GM18858 (cell line): ENCODE measurements around the gene CTSZ.
"Not testable (repeated sequence)": the region's sequence is repeated elsewhere in the genome, so short reads cannot be mapped to it uniquely, and the experiment has no call there.

ENCODE experiments used
- ATAC-seq: cut with Tn5 transposase; IDR thresholded peaks from one replicate; pipeline ENCODE4 v1.9.1; 2021; ENCODE audit not compliant: unreplicated experiment

The CTSZ gene

DNA sequence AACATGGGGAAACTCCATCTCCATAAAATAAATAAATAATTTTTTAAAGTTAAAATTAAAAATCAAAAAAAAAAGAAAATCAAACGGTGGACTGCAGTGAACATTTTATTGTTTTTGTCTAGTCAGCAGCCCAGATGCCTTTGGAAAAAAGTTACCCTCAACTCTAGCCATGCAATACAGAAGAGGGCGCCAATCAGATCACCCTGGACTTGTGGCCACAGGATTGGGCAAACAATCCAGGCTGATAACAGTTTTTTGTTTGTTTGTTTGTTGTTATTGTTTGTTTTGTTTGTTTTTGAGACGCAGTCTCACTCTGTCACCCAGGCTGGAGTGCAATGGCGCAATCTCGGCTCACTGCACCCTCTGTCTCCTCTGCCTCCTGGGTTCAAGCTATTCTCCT, 56.5 kb downstream of the CTSZ start:
- ATAC-seq = no peak

DNA sequence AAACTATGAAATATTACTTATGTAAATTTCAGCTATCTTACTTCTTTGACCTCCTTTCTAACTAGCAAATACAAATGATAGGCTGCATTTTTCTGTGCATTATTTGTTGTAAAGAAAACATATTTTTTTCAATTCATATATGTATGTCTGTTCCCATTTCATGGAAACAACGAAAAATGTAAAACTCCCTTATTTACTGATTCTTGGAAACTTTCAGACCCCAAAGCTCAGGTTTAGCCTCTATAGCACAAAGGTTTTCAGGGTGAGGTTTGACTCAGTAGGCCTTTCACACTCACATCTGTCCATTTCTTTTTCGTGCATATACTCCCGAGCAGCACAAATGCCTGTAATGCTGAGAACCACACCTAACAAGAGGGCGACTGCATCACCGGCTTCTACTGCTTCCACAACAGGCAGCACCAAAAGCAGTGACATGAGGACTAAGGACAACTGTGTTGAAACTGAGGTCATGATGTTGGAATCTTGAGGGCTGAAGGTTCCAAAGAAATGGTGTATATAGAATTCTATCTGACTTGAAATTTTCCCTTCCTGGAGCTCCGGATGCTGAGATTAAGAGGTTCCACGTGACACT, 59.2 kb downstream of the CTSZ start:
- not testable (repeated sequence) for ATAC-seq

DNA sequence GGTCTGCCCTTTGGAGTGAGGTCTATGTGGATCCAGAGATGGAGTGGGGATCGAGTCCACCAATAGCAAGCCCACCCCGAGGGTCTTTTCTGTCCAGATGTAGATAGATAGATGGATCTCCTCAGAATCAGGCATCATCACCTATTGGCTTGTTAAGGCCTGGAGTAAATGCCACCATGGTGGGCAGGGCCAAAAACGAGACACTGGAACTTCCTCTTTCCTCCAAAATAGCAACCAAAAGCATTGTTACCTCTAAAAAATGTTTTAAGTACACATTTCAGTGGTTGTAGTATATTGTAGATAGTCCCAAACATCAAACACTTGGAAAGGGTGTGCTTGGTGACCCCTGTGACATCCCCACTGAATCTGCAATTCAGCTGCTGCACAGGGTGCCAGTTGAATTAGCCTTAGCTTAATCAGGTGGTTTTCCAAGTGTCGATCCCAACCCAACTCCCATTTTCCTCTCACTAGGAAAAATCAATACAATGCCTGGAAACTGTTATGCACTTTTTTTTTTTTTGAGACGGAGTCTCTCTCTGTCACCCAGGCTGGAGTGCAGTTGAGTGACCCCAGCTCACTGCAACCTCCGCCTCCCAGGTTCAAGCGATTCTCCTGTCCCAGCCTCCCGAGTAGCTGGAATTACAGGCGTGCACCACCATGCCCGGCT, 61.0 kb downstream of the CTSZ start:
- ATAC-seq = no peak
